Peyer's patch (tissue), 4 donors: Measurements from ENCODE around the gene FBXO17. TPM values are rescaled to one million over a fixed set of nuclear protein-coding genes. Genes with fewer than 3 reads are reported as not detected.

Experiments
- DNase-seq, 3 donors: peaks; one replicate each; pipeline ENCODE4 v3.0.0-alpha.2; 2017 to 2019
- H3K27ac ChIP-seq, 4 donors: fragments of 200-600 bp; sonication (generic); one replicate each; pipeline ENCODE4 v1.5.1; 2016 to 2019
- H3K27me3 ChIP-seq, 2 donors: fragments of 200-600 bp; sonication (generic); one replicate each; pipeline ENCODE4 v1.5.1; 2019
- H3K36me3 ChIP-seq, 3 donors: fragments of 200-600 bp; sonication (generic); one replicate each; pipeline ENCODE4 v1.5.1; 2016 to 2019
- H3K4me1 ChIP-seq, 4 donors: fragments of 200-600 bp; sonication (generic); one replicate each; pipeline ENCODE4 v1.5.1; 2016 to 2019
- H3K4me3 ChIP-seq, 4 donors: fragments of 200-600 bp; sonication (generic); 1 replicate in 3 of 4; 2 replicates in 1 of 4; pipeline ENCODE4 v1.5.1; 2016 to 2019; ENCODE audit warnings: mild to moderate bottlenecking in 1 of 4
- H3K9me3 ChIP-seq, 4 donors: fragments of 200-600 bp; sonication (generic); one replicate each; pipeline ENCODE4 v1.5.1; 2016 to 2019; ENCODE audit warnings: mild to moderate bottlenecking in 1 of 4
- CTCF ChIP-seq, 6 experiments: fragments of 450-650 bp in 4 of 6; fragments of 200-600 bp in 2 of 6; sonication (generic) in 1 of 6; IDR thresholded peaks; one replicate each; pipeline ENCODE4 v1.5.1; 2017 to 2019; ENCODE audit warnings: antibody characterized with exemption in 6 of 6, mild to moderate bottlenecking in 3 of 6, moderate library complexity in 1 of 6
- POLR2A ChIP-seq, 2 donors: fragments of 450-650 bp; IDR thresholded peaks; one replicate each; pipeline ENCODE4 v1.5.1; 2017; ENCODE audit warnings: antibody characterized with exemption in 2 of 2, mild to moderate bottlenecking in 2 of 2, moderate library complexity in 2 of 2
- total RNA-seq, 4 donors: library from RNA; depleted of rRNA; stranded (reverse); fragments of >200 nt; gene quantifications; one replicate each; pipeline ENCODE4 v1.1.0, GENCODE V29; 2016

FBXO17 gene
- total RNA-seq, 4 donors from 2014 or later: 1.4 to 5.4 (median 3.9) TPM

GRCh38 chr19:38919837-38920601, 55.5 kb downstream of the FBXO17 start:
- Histone ChIP-seq H3K27ac (no peak overlapping the region), H3K27me3 (no peaks in the 10 kb centered on the region), H3K36me3 (peaks cover 0 to 24% (median 0%) of the 10 kb centered on the region in 3 donors), H3K4me3 (no peak overlapping the region), H3K4me1 (no peaks in the 10 kb centered on the region), H3K9me3 (no peaks in the 10 kb centered on the region)
- no peak for TF ChIP-seq POLR2A (IDR thresholded peaks at IDR 0.05)
- no peak for TF ChIP-seq CTCF (IDR thresholded peaks at IDR 0.05)
- DNase-seq: peak in 1 of 3 donors; percentile 19

GRCh38 chr19:38918526-38918925, 57.0 kb downstream of the FBXO17 start:
- Histone ChIP-seq H3K27ac (no peak overlapping the region), H3K4me3 (no peak overlapping the region), H3K27me3 (no peaks in the 10 kb centered on the region), H3K36me3 (peaks cover 0 to 15% (median 0%) of the 10 kb centered on the region in 3 donors), H3K9me3 (no peaks in the 10 kb centered on the region), H3K4me1 (no peaks in the 10 kb centered on the region)
- peak in 1 of 3 donors; percentile 47 for DNase-seq
- TF ChIP-seq POLR2A (IDR thresholded peaks at IDR 0.05): no peak
- no peak for TF ChIP-seq CTCF (IDR thresholded peaks at IDR 0.05)

- Histone ChIP-seq H3K27me3 (no peaks in the 10 kb centered on the region), H3K4me3 (no peak overlapping the region), H3K27ac (no peak overlapping the region), H3K4me1 (no peaks in the 10 kb centered on the region), H3K9me3 (no peaks in the 10 kb centered on the region), H3K36me3 (peaks cover 0 to 15% (median 0%) of the 10 kb centered on the region in 3 donors)
- TF ChIP-seq CTCF (IDR thresholded peaks at IDR 0.05) (peak in 3 of 6 experiments; percentile 28 to 42 (median 40)), POLR2A (IDR thresholded peaks at IDR 0.05) (no peak)
- peak in 2 of 3 donors; percentile 53 to 67 for DNase-seq
Measured at GRCh38 chr19:38917921-38918491, 57.5 kb downstream of the FBXO17 start.

- Histone ChIP-seq H3K9me3 (no peaks in the 10 kb centered on the region), H3K4me1 (no peaks in the 10 kb centered on the region), H3K4me3 (no peak overlapping the region), H3K36me3 (peaks cover 0 to 15% (median 0%) of the 10 kb centered on the region in 3 donors), H3K27me3 (no peaks in the 10 kb centered on the region), H3K27ac (no peak overlapping the region)
- TF ChIP-seq POLR2A (IDR thresholded peaks at IDR 0.05): no peak
- TF ChIP-seq CTCF (IDR thresholded peaks at IDR 0.05): no peak
- peak in 1 of 3 donors; percentile 40 for DNase-seq
Measured at GRCh38 chr19:38917516-38917915, 58.0 kb downstream of the FBXO17 start.

GRCh38 chr19:38915329-38916321, 59.9 kb downstream of the FBXO17 start:
- H3K4me3 ChIP-seq: no peak overlapping the region
- H3K9me3 ChIP-seq: no peaks in the 10 kb centered on the region
- no peaks in the 10 kb centered on the region for H3K27me3 ChIP-seq
- peak in 1 of 3 donors; percentile 44 for DNase-seq
- TF ChIP-seq POLR2A (IDR thresholded peaks at IDR 0.05) (no peak), CTCF (IDR thresholded peaks at IDR 0.05) (no peak)
- H3K27ac ChIP-seq: no peak overlapping the region
- no peaks in the 10 kb centered on the region for H3K4me1 ChIP-seq
- H3K36me3 ChIP-seq: no peaks in the 10 kb centered on the region
